GM19025 (cell line): ENCODE results near the gene TBC1D9.

Source experiments
- ATAC-seq: cut with Tn5 transposase; IDR thresholded peaks from one replicate; pipeline ENCODE4 v1.9.1; 2021; ENCODE audit warnings: mild to moderate bottlenecking, low read depth, moderate library complexity; ENCODE audit not compliant: unreplicated experiment

TBC1D9 gene

GRCh38 chr4:140726776-140727500, 29.2 kb downstream of the TBC1D9 start:
- ATAC-seq = no peak

DNA sequence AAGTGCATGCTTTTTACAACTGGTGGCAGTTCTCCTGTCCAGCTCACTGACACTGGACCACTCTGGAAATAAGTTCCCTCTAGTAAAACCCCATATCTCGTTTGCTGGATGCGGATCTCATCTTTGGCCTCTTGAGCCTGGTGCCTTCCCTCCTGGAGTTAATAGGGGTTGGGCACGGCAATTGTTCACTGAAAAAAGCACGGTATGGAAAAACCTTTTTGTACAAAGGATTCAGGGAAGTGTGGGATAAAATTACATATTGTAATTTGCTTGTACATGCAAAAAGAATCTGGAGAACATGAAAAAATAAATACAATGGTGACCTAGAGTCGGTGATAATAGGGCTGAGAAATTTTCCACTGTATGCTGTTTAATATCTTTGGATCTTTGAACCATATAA, 30.6 kb downstream of the TBC1D9 start:
- ATAC-seq = no peak

DNA sequence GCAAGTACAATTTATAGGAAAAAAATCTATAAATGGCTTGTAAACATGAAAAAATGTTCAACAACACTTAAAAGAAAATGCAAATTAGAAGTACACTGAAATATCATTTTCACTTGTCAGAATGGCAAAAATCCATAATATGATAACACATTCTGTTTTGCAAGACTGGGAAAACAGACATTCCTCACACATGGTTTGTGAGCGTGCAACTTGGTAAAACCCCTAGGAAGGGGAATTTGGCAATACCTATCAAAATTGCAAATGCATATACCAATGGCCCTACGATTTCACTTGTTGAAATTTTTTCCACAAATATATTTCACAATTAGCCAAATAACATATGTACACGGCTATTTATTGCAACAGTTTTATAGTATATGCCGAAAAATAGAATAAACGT, 31.4 kb downstream of the TBC1D9 start:
- no peak for ATAC-seq

- ATAC-seq = no peak
Measured at GRCh38 chr4:140720387-140721304, 35.5 kb downstream of the TBC1D9 start.

- ATAC-seq = peak; percentile 48
Measured at GRCh38 chr4:140719686-140720085, 36.5 kb downstream of the TBC1D9 start.

GRCh38 chr4:140719022-140719421, 37.2 kb downstream of the TBC1D9 start:
- no peak for ATAC-seq

GRCh38 chr4:140718241-140718952, 37.8 kb downstream of the TBC1D9 start:
- no peak for ATAC-seq

DNA sequence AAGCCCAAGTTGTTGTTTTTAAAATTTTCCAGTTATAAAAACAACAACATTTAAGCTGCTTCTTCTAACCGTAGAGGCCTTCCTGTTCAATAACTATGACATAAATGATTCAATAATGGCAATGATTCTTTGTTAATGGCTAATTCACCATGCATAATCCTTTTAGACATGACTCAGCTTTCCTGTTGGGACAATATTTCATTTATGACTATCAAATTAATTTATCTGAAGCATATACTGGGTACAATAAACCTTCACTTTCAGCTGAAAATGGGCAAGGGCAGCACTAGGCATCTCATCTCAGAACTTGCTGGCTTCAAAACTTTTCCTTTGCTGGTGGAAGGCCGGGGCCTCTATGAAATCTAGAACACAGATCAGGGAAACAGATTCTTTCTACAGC, 38.9 kb downstream of the TBC1D9 start:
- no peak for ATAC-seq

DNA sequence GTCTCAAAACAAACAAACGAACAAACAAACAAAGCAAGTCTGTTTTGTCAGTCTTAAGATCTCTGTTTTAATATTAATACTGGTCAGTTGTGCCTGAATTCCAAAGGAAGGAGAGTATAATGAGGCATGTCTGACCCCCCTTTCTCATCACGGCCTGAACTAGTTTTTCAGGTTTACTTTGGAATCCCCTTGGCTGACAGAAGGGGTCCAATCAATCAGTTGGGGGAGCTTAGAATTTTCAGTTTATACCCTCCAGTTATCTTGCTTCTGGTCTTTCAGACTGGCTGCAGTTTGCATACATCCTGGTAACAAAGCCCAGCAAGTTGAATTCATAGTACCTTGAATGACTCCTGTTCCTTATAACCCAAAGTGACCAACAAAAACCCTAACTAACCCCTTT, 41.1 kb downstream of the TBC1D9 start:
- ATAC-seq = no peak

DNA sequence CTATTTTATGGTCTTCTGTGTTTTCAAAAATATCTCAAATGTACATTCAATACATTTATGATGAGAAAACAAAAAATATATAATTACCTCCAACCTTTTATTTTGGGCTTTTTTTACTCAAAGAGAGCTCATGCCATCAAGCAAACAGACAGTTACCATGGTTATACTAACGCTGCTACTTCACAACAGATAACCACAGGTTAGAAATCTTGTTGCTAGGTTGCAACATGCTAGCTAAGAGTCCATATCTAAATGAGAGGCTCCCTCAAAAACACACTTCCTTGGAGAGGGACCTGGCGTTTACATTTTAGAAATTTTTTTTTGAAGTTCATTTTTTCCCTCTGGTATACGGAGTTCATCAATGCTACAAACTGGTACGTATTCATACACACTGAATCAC, 44.3 kb downstream of the TBC1D9 start:
- ATAC-seq = no peak

DNA sequence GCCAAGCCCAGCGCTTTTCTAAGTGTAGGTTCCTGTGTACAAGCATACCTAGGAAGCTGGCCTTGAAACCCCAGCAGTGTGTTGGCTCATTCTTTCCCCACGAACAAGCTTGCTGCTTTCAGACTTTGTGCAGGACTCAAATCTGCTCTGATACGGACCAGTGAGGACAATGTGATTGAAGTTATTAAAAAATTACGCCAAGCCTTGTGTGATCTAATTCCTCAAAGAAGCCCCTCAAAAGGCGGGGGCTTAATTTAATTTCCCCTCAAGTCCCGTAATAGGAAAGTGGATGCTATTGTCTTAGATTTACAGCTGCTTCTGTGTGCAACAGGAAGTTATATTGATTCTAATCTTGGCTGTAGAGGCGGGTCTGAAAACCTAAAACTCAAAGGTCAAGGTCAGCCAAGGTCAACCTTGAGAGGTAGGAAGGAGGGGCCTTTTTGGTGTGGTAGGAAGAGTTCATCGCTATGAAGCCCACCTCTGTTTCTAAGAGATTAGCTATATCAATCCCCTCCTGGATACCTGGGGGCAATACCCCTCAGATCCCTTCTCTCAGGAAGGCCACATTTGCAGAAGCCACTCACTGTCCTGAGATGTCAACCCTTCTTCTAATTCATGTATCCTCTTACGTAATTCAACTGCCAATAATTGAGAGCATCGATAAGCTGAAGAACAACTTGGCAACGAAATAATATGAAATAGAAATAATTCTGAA, 45.1 kb downstream of the TBC1D9 start:
- no peak for ATAC-seq

GRCh38 chr4:140707325-140707724, 48.9 kb downstream of the TBC1D9 start:
- no peak for ATAC-seq

- ATAC-seq = no peak
Measured at GRCh38 chr4:140706665-140707064, 49.5 kb downstream of the TBC1D9 start.

GRCh38 chr4:140706276-140706625, 49.9 kb downstream of the TBC1D9 start:
- no peak for ATAC-seq

GRCh38 chr4:140705625-140706275, 50.4 kb downstream of the TBC1D9 start:
- no peak for ATAC-seq

DNA sequence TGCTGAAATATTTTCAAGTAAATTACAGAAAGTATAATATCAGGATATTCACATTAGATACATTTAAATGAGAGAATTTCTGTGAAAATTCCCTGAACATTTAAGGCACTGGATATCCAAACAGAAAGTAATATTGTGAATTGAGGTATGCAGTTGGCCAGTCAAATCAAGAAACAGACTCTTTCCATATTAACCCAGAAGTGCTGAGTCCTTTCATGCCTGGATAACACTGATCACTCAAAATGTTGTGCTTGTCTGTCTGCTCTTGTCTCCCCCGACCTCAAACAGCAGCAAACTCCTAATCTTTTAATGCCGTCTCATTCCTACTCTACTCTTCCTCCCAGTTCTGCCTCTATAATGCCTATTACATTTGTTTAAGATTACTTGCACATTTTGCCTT, 51.2 kb downstream of the TBC1D9 start:
- no peak for ATAC-seq

GRCh38 chr4:140704392-140704960, 51.7 kb downstream of the TBC1D9 start:
- ATAC-seq = no peak

DNA sequence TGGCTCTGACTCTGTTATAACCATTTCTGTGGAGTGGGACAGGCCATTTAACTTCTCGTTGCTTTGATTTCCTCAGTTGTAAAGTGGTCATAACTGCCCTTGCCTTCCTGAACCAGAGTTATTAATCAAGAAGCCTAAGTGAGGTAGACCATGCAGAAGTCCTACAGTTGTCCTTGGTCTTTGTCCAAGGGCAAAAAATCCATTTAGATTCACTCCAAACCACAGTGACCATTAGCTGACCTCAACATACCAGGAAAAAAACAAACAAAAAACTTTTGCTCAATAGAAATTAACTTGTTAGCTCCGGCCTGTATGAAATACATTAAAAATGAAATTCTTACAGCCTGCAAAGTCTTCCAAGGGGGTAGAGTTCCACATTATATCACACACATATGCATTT, 52.7 kb downstream of the TBC1D9 start:
- no peak for ATAC-seq

GRCh38 chr4:140702096-140702757, 54.0 kb downstream of the TBC1D9 start:
- ATAC-seq = no peak
